ENCODE data around the gene KRTAP12-2.

KRTAP12-2 gene

GRCh38 chr21:44666401-44667320, at the start of gene KRTAP12-2:
Gene KRTAP12-2, minus strand, starts transcription at chr21:44666927. Its CDS starts 41 bp downstream, at chr21:44666886.
- no peak for DNase-seq

GRCh38 chr21:44714905-44715304, 48.2 kb upstream of the KRTAP12-2 start:
- DNase-seq = no peak

GRCh38 chr21:44713846-44714245, 47.1 kb upstream of the KRTAP12-2 start:
- DNase-seq = no peak

GRCh38 chr21:44713130-44713529, 46.4 kb upstream of the KRTAP12-2 start:
- no peak for DNase-seq

- DNase-seq = no peak
Measured at GRCh38 chr21:44712203-44713028, 45.7 kb upstream of the KRTAP12-2 start.

- no peak for DNase-seq
Measured at GRCh38 chr21:44711327-44712202, 44.8 kb upstream of the KRTAP12-2 start, which contains the start of gene TSPEAR. Gene TSPEAR, minus strand, starts transcription at chr21:44711572. Its CDS starts 58 bp downstream, at chr21:44711514.

GRCh38 chr21:44710756-44711326, 44.1 kb upstream of the KRTAP12-2 start:
- DNase-seq = no peak

- DNase-seq = no peak
Measured at GRCh38 chr21:44710294-44710665, 43.6 kb upstream of the KRTAP12-2 start.

- no peak for DNase-seq
Measured at GRCh38 chr21:44709426-44710293, 42.9 kb upstream of the KRTAP12-2 start.

- DNase-seq = no peak
Measured at GRCh38 chr21:44708866-44709425, 42.2 kb upstream of the KRTAP12-2 start.

GRCh38 chr21:44708213-44708865, 41.6 kb upstream of the KRTAP12-2 start:
- no peak for DNase-seq

- no peak for DNase-seq
Measured at GRCh38 chr21:44706706-44707581, 40.2 kb upstream of the KRTAP12-2 start.

- no peak for DNase-seq
Measured at GRCh38 chr21:44706026-44706705, 39.4 kb upstream of the KRTAP12-2 start.

- DNase-seq = no peak
Measured at GRCh38 chr21:44704636-44705001, 37.9 kb upstream of the KRTAP12-2 start.

- DNase-seq = no peak
Measured at GRCh38 chr21:44703731-44704635, 37.3 kb upstream of the KRTAP12-2 start.

GRCh38 chr21:44702973-44703730, 36.4 kb upstream of the KRTAP12-2 start:
- no peak for DNase-seq
